ENCODE data around the gene CASP6.

DNA sequence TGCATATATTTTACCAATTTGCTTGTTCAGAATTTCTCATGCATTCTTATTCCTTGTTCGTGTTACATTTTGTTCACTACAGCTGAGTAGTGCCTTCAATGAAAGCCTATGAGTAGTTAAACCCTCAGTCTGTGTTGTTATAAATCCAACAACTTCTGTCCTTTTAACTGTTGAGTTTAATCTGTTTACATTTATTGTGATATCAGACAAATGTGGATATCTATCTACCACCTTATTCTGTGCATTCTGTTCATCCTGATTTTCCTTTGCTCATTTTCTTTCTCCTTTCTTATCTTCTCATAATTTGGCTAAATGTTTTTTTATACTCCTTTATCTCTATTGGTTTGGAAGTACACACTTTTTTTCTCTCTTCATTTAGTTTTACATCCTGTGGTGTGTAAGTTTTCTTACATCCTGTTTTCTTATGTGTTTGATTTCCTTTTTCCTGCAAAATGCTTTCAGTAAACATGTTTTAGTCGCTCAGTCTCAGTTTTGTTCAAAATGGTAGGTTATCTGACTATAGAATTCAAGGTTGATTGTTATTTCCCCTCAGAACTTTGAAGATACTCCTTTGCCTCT, 54.2 kb downstream of the CASP6 start:
- TF ChIP-seq POLR2A (IDR thresholded peaks at IDR 0.05; ENCODE audit: low read length) (no peak), GATA1 (IDR thresholded peaks at IDR 0.05; ENCODE audit: low read depth, low read length) (no peak)

Measured in erythroblast (primary cell).